ENCODE data around the gene SMIM28. TPM values are rescaled to one million over a fixed set of nuclear protein-coding genes. Genes with fewer than 3 reads are reported as not detected.
A peak's percentile ranks its signal among the peaks of the same experiment; 100 is the strongest.

Gene SMIM28
- total RNA-seq, 1 experiment from 2014 or later, result not detected

DNA sequence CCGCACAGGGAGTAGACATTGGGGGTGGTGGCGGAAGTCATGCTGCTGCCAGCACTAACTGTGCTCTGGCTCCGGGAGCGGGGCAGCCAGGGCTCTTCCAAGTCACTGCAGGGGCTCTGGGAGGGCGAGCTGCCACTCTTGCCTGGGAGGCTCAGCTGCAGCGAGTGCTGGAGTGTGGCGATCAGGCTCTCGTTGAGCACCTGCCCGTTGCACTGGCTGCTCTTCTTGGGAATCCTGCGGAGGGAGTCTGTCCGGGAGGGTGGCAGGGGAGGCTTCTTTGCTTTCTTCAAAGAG lies 54.3 kb downstream of the SMIM28 start:
- TF ChIP-seq, protein P1, sequence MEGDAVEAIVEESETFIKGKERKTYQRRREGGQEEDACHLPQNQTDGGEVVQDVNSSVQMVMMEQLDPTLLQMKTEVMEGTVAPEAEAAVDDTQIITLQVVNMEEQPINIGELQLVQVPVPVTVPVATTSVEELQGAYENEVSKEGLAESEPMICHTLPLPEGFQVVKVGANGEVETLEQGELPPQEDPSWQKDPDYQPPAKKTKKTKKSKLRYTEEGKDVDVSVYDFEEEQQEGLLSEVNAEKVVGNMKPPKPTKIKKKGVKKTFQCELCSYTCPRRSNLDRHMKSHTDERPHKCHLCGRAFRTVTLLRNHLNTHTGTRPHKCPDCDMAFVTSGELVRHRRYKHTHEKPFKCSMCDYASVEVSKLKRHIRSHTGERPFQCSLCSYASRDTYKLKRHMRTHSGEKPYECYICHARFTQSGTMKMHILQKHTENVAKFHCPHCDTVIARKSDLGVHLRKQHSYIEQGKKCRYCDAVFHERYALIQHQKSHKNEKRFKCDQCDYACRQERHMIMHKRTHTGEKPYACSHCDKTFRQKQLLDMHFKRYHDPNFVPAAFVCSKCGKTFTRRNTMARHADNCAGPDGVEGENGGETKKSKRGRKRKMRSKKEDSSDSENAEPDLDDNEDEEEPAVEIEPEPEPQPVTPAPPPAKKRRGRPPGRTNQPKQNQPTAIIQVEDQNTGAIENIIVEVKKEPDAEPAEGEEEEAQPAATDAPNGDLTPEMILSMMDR (IDR thresholded peaks at IDR 0.05; ENCODE audit: insufficient read depth in 1 of 2, low read depth in 1 of 2, low read length in 1 of 2, severe bottlenecking in 1 of 2, unreplicated experiment in 1 of 2), result no peak
- H3K27ac Mint-ChIP-seq (ENCODE audit: unreplicated experiment), result no peak overlapping the region
- intact Hi-C loops (cut with micrococcal nuclease; ENCODE audit: unreplicated experiment), result no loop called here
- H3K36me3 Mint-ChIP-seq (ENCODE audit: insufficient read depth, unreplicated experiment), result peaks cover 36% of the 10 kb centered on the region
- POLR2A ChIA-PET, result no interaction called here
- no peak overlapping the region for H3K4me3 Mint-ChIP-seq (ENCODE audit: unreplicated experiment)
- CTCF ChIA-PET, result no interaction called here
- BruUV-seq (replicated peaks), result TSS peak; percentile 14
- H3K4me1 Mint-ChIP-seq (ENCODE audit: low read depth, unreplicated experiment), result peaks cover 5% of the 10 kb centered on the region
- no peaks in the 10 kb centered on the region for H3K4me1 ChIP-seq
- H3K27me3 Mint-ChIP-seq (ENCODE audit: insufficient read depth, unreplicated experiment), result no peaks in the 10 kb centered on the region
- no peak for DNase-seq
- no peaks in the 10 kb centered on the region for H3K36me3 ChIP-seq (ENCODE audit: control insufficient read depth, insufficient read depth, low read length)
- no peaks in the 10 kb centered on the region for H3K9me3 ChIP-seq
- no peak overlapping the region for H3K4me3 ChIP-seq (ENCODE audit: low read depth, low read length)
- no peaks in the 10 kb centered on the region for H3K9me3 Mint-ChIP-seq (ENCODE audit: unreplicated experiment)
- no peaks in the 10 kb centered on the region for H3K27me3 ChIP-seq (replicated peaks; ENCODE audit: control insufficient read depth, insufficient read depth, low read length)

Other genes with a start within 250 kb of the SMIM28 start
- 5.2 and 5.6 TPM in 2 replicates for gene ARFGEF3, start 216.0 kb upstream of the SMIM28 start, total RNA-seq (2022)
- gene PBOV1, start 159.4 kb upstream of the SMIM28 start, total RNA-seq (2022), result not detected in 2 replicates
- gene HEBP2, start 26.3 kb downstream of the SMIM28 start, total RNA-seq (2022), result 64.3 and 73.1 TPM in 2 replicates
- 39.9 and 41.9 TPM in 2 replicates for gene NHSL1, start 121.6 kb downstream of the SMIM28 start, total RNA-seq (2022)